K562 (cell line): ENCODE measurements around the gene INPP5D. TPM values are rescaled to one million over a fixed set of nuclear protein-coding genes. Genes with fewer than 3 reads are reported as not detected.

Source experiments
- ARID3A ChIP-seq: IDR thresholded peaks from 2 replicates; pipeline ENCODE4 v1.6.1; 2012; ENCODE audit warnings: low read depth, low read length, improper control_type of control experiment, borderline replicate concordance
- BACH1 ChIP-seq: fragments of 200-800 bp; sonication (Bioruptor generic); IDR thresholded peaks from 2 replicates; pipeline ENCODE4 v1.6.1; 2016; ENCODE audit warnings: missing genetic modification characterization, missing compliant biosample characterization
- BCOR ChIP-seq: fragments of 450-650 bp; IDR thresholded peaks from 2 replicates; pipeline ENCODE4 v1.6.1; 2016
- BRCA1 ChIP-seq, 2 experiments: fragments of 450-650 bp in 1 of 2; sonication (generic) in 1 of 2; formaldehyde crosslinking in 1 of 2; IDR thresholded peaks; 2 replicates each; pipeline versions ENCODE4 v1.5.0 to v1.6.1; 2017 to 2020; ENCODE audit warnings: mild to moderate bottlenecking in 1 of 2, missing genetic modification reagents in 1 of 2
- DMBX1 ChIP-seq: fragments of 250-450 bp; sonication (Bioruptor Pico); IDR thresholded peaks from 2 replicates; pipeline ENCODE4 v1.8.0; 2022; ENCODE audit warnings: inconsistent platforms, mild to moderate bottlenecking, moderate library complexity, borderline replicate concordance
- ELF2 ChIP-seq: fragments of 250-450 bp; sonication (Bioruptor Pico); IDR thresholded peaks from 2 replicates; pipeline ENCODE4 v1.5.0; 2021; ENCODE audit warnings: mild to moderate bottlenecking
- ELK1 ChIP-seq: sonication (generic); formaldehyde crosslinking; IDR thresholded peaks from 2 replicates; pipeline ENCODE4 v1.8.1; 2022; ENCODE audit warnings: missing genetic modification reagents
- HDGF ChIP-seq: fragments of 450-650 bp; IDR thresholded peaks from 2 replicates; pipeline ENCODE4 v1.6.1; 2016
- MLX ChIP-seq, 2 experiments: fragments of 450-650 bp in 1 of 2; sonication (generic) in 1 of 2; formaldehyde crosslinking; conservative IDR thresholded peaks; 2 replicates each; pipeline versions ENCODE4 v1.4.0 to v1.8.1; 2020 to 2022; ENCODE audit warnings: mild to moderate bottlenecking in 1 of 2, missing genetic modification reagents in 1 of 2
- NCOA6 ChIP-seq: fragments of 450-650 bp; IDR thresholded peaks from 2 replicates; pipeline ENCODE4 v1.6.1; 2017; ENCODE audit warnings: mild to moderate bottlenecking
- NFIC ChIP-seq: fragments of 450-650 bp; IDR thresholded peaks from 2 replicates; pipeline ENCODE4 v1.6.1; 2017; ENCODE audit warnings: mild to moderate bottlenecking, inconsistent platforms
- NFRKB ChIP-seq: fragments of 450-650 bp; IDR thresholded peaks from 2 replicates; pipeline ENCODE4 v1.6.1; 2016; ENCODE audit warnings: low read depth
- NR2F6 ChIP-seq: fragments of 450-650 bp; formaldehyde crosslinking; IDR thresholded peaks from 2 replicates; pipeline ENCODE4 v1.4.0; 2020; ENCODE audit warnings: mild to moderate bottlenecking
- PCBP2 ChIP-seq: fragments of 200-400 bp; formaldehyde crosslinking; IDR thresholded peaks from 2 replicates; pipeline ENCODE4 v1.6.1; 2018; ENCODE audit warnings: low read length, low read depth, mild to moderate bottlenecking, moderate library complexity; ENCODE audit not compliant: poor library complexity, severe bottlenecking
- PURB ChIP-seq: sonication (generic); formaldehyde crosslinking; IDR thresholded peaks from 2 replicates; pipeline ENCODE4 v1.9.0; 2021; ENCODE audit warnings: low read depth, mild to moderate bottlenecking, missing genetic modification reagents
- RBM22 ChIP-seq: fragments of 200-400 bp; formaldehyde crosslinking; IDR thresholded peaks from 2 replicates; pipeline ENCODE4 v1.6.1; 2018; ENCODE audit warnings: low read length, low read depth; ENCODE audit not compliant: poor library complexity, severe bottlenecking
- RBM39 ChIP-seq: fragments of 200-400 bp; formaldehyde crosslinking; optimal IDR thresholded peaks from 2 replicates; pipeline ENCODE3; 2018; ENCODE audit warnings: low read depth, low read length
- RNF219 ChIP-seq: fragments of 250-450 bp; sonication (Bioruptor Pico); IDR thresholded peaks from 2 replicates; pipeline ENCODE4 v1.5.0; 2022; ENCODE audit warnings: mild to moderate bottlenecking
- SREBF2 ChIP-seq: sonication (generic); formaldehyde crosslinking; IDR thresholded peaks from 2 replicates; pipeline ENCODE4 v1.4.0; 2020; ENCODE audit warnings: mild to moderate bottlenecking, missing genetic modification reagents
- TFAP4 ChIP-seq: sonication (generic); formaldehyde crosslinking; IDR thresholded peaks from 2 replicates; pipeline ENCODE4 v1.8.0; 2022; ENCODE audit warnings: missing genetic modification reagents, mild to moderate bottlenecking, moderate library complexity, borderline replicate concordance
- ZNF589 ChIP-seq: fragments of 200-800 bp; sonication (Bioruptor generic); IDR thresholded peaks from 2 replicates; pipeline ENCODE4 v1.6.1; 2016; ENCODE audit warnings: low read depth, missing genetic modification characterization, missing compliant biosample characterization
- polyA plus RNA-seq, 8 experiments: library from polyadenylated mRNA; depleted of rRNA in 4 of 8; stranded (reverse) in 5 of 8; unstranded in 3 of 8; fragments of >200 nt; fragmentation: Nextera tagmentation in 2 of 8; fragmentation: Illumina TruSeq in 1 of 8; extraction: Ambion mirVana in 2 of 8; extraction: Trizol in 1 of 8; gene quantifications; 2 replicates each; pipeline versions ENCODE4 v1.2.1 to v1.2.3, GENCODE V29; 2011 to 2014; ENCODE audit warnings: inconsistent platforms in 1 of 8, missing spikeins in 1 of 8
- total RNA-seq, 7 experiments: library from RNA; depleted of rRNA in 6 of 7; stranded (reverse); fragments of >200 nt in 6 of 7; fragmentation: Illumina TruSeq in 2 of 7; extraction: Trizol in 2 of 7; gene quantifications; 2 replicates each; pipeline versions ENCODE4 v1.2.1 to v1.2.3, GENCODE V29; 2011 to 2021; ENCODE audit warnings: low replicate concordance in 1 of 7

Gene INPP5D
- total and polyA plus RNA-seq, 9 of the 15 experiments (the other 6 are each of a cell fraction or from before 2014, with no cell fraction given): 0.55 to 6.2 (median 2.2) TPM

- TF ChIP-seq RBM22: no peak
- TF ChIP-seq BACH1 (tag): no peak
- TF ChIP-seq PURB (CRISPR knock-in tag): no peak
- no peak for TF ChIP-seq RNF219 (CRISPR knock-in tag)
- TF ChIP-seq DMBX1 (CRISPR knock-in tag): no peak
- TF ChIP-seq NCOA6: no peak
- TF ChIP-seq BRCA1 (IDR thresholded peaks at IDR 0.05): no peak
- no peak for TF ChIP-seq BRCA1 (CRISPR knock-in tag; IDR thresholded peaks at IDR 0.05)
- no peak for TF ChIP-seq PCBP2
- no peak for TF ChIP-seq HDGF
- peak; percentile 94 for TF ChIP-seq TFAP4 (CRISPR knock-in tag)
- no peak for TF ChIP-seq ARID3A
- TF ChIP-seq ZNF589: no peak
- TF ChIP-seq NR2F6 (CRISPR knock-in tag): no peak
- peak; percentile 92 for TF ChIP-seq ELF2
- no peak for TF ChIP-seq NFRKB
- no peak for TF ChIP-seq ELK1 (CRISPR knock-in tag)
- TF ChIP-seq NFIC: peak; percentile 16; the same call in 1 of the 2 replicates
- no peak for TF ChIP-seq SREBF2 (CRISPR knock-in tag)
- TF ChIP-seq BCOR: peak; percentile 99; the same call in 1 of the 2 replicates
- no peak for TF ChIP-seq RBM39
- no peak for TF ChIP-seq MLX (CRISPR knock-in tag; conservative IDR thresholded peaks at IDR 0.05)
Measured at GRCh38 chr2:233251306-233252116, 191.4 kb downstream of the INPP5D start, which contains the start of gene ATG16L1 (continued).
